Activated naive CD8-positive, alpha-beta T cell treated with anti-CD3 and anti-CD28 coated beads, Interleukin-2, amount 10 ng/mL, durations not matched to agents 7 days and 5 days (primary cell): ENCODE measurements around the gene C3orf22. TPM values are rescaled to one million over a fixed set of nuclear protein-coding genes. Genes with fewer than 3 reads are reported as not detected.
"Not testable (repeated sequence)": the region's sequence is repeated elsewhere in the genome, so short reads cannot be mapped to it uniquely, and the experiment has no call there.

Experiments used
- ATAC-seq: fragments of 150-1000 bp; cut with Tn5 transposase; one replicate; pipeline ENCODE4 v1.10.0; 2021; ENCODE audit warnings: low read depth, moderate library complexity
- POLR2A ChIA-PET: fragments of 350-600 bp; sonication (Branson Sonifier 250); formaldehyde crosslinking; loops from one replicate; lab custom pipeline; 2021; ENCODE audit warnings: antibody characterized with exemption; lab: Charles Lee
- DNase-seq: peaks from one replicate; pipeline ENCODE4 v3.0.0; 2021
- H3K27ac Mint-ChIP-seq: one replicate; pipeline ENCODE4 v1.8.0; 2022; ENCODE audit warnings: mild to moderate bottlenecking, mixed read lengths
- H3K27me3 Mint-ChIP-seq: one replicate; pipeline ENCODE4 v1.8.0; 2022; ENCODE audit warnings: mild to moderate bottlenecking, moderate library complexity, mixed read lengths
- H3K36me3 Mint-ChIP-seq: one replicate; pipeline ENCODE4 v1.8.0; 2021; ENCODE audit warnings: mild to moderate bottlenecking, mixed read lengths
- H3K4me1 Mint-ChIP-seq: one replicate; pipeline ENCODE4 v1.8.0; 2021; ENCODE audit warnings: mixed read lengths
- H3K4me3 Mint-ChIP-seq: one replicate; pipeline ENCODE4 v1.8.0; 2022; ENCODE audit warnings: mild to moderate bottlenecking, moderate library complexity, mixed read lengths
- H3K9me3 Mint-ChIP-seq: one replicate; pipeline ENCODE4 v1.8.0; 2021; ENCODE audit warnings: mixed read lengths
- total RNA-seq, 2 experiments: library from RNA; stranded (reverse); gene quantifications; one replicate each; pipeline ENCODE4 v1.2.3, GENCODE V29; 2021

Gene C3orf22, protein sequence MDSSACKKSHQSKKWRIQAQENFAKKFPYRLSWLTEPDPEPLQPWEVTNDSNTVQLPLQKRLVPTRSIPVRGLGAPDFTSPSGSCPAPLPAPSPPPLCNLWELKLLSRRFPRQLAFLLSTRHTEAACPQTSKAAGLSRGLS
- not detected for total RNA-seq

DNA sequence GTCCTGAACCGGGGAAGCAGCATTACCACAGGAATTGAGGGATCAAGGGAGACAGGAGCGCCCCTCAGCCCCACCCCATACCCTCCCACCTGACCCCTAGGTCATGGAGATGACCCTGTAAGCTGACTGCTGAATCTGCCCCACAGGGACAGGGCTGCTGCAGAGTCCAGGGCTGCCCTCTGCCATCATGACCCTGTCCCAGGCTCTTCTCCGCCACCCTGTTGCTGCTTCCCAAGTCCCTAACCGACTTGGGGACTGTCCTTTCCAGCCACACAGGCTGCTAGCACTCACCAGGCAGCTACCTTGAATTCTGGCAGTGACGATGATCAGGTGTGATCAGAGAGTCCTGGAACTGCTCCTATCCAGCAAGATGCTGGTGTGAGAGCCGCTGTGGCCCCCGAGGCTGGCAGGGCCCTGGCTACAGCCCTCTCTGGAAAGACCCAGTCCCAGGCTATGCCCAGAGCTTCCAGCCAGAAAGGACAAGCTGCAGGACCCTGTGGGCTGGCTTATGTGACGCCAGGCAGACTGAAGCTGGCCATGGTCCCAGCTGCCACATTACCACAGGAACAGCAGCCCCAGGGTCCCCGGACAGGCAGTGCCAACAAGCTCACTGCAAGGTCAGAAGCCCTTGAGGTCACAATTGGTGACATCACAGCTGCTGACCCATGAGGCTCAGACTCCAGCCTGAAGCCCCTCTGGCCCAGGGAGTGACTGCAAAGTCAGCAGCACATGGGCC is at the start of gene C3orf22:
Gene C3orf22 (minus strand): TSS at position 597 of the 736 bp plus-strand sequence. CDS start 5,542 bp downstream, outside the sequence.
- Mint-ChIP-seq H3K9me3 (no peaks in the 10 kb centered on the region), H3K27ac (no peak within 1 kb of the TSS), H3K27me3 (peaks cover 23% of the 10 kb centered on the region), H3K4me1 (no peaks in the 10 kb centered on the region), H3K36me3 (no peaks in the 10 kb centered on the region), H3K4me3 (no peak within 1 kb of the TSS)
- DNase-seq: peak; percentile 19
- no peak for ATAC-seq
- POLR2A ChIA-PET: no interaction called here

DNA sequence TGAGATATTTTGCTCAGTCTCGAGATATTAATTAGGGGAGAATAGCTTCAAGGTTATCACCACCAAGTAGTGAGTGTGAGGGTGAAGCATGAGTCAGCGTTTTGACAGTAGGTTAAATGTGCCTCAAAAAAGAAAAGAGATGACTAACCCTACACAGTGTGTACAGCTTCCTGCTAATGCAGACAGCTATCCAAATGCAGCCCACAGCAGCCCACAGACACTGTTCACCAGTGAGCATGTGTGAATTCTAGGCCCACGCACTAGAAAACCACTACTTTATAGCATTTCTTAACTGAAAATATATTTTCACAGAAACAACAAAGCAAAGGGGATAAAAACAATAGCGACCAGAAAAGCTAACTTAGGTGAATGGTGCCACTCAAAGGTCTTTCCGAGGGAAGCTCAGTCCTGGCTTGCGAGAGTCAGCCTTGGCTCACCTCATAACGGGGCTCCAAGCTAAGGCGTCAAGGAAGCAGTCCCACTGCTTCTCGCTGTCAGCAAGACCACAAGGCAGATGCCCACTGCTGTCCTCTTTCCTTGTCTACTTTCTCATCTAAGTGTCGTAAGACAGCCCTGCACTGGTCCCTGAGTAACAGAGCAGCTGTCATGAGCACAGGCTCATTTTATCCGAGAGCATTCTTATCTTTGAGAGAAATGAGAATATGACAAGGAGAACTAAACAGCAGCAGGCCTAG is 48.6 kb upstream of the C3orf22 start:
- H3K4me1 Mint-ChIP-seq: peaks cover 10% of the 10 kb centered on the region
- POLR2A ChIA-PET: interaction anchor here (0.6 kb wide), 1 partner anchor 95 kb away, joined by 3 read pairs; no protein-coding TSS in a partner anchor
- DNase-seq: no peak
- no peaks in the 10 kb centered on the region for H3K27me3 Mint-ChIP-seq
- H3K36me3 Mint-ChIP-seq: peaks cover 3% of the 10 kb centered on the region
- peak; percentile 72 for ATAC-seq
- H3K4me3 Mint-ChIP-seq: no peak overlapping the region
- no peak overlapping the region for H3K27ac Mint-ChIP-seq
- H3K9me3 Mint-ChIP-seq: no peaks in the 10 kb centered on the region

DNA sequence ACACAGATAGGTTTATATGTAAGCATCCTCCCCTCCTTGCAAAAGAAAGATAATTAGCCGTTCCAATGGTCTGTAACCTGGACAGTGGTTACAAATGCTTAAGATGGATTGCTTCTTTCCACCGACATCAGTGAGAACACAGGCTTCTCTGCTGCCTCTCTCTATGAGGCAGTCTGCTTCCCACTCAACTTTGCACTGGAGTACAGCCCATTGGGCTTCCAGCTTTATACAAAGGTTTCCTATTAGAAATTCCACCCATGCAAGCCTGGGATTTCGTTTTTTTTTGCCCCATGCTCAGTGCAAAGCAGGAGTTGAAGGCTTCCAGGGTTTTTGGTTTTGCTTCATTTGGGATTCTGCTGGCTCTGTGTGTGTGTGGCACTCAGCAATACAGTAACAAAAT is 47.3 kb upstream of the C3orf22 start:
- ATAC-seq: no peak
- Mint-ChIP-seq H3K27ac (no peak overlapping the region), H3K4me1 (peaks cover 6% of the 10 kb centered on the region), H3K9me3 (no peaks in the 10 kb centered on the region), H3K27me3 (peaks cover 5% of the 10 kb centered on the region), H3K4me3 (no peak overlapping the region), H3K36me3 (peaks cover 7% of the 10 kb centered on the region)
- POLR2A ChIA-PET: no interaction called here
- DNase-seq: no peak

- Mint-ChIP-seq H3K9me3 (no peaks in the 10 kb centered on the region), H3K4me1 (peaks cover 4% of the 10 kb centered on the region), H3K4me3 (no peak overlapping the region), H3K36me3 (peaks cover 7% of the 10 kb centered on the region), H3K27me3 (peaks cover 5% of the 10 kb centered on the region), H3K27ac (no peak overlapping the region)
- DNase-seq (no peak), ATAC-seq (no peak)
- POLR2A ChIA-PET: no interaction called here
These were observed 46.0 kb upstream of the C3orf22 start for GRCh38 chr3:126604691-126605090.

GRCh38 chr3:126599101-126599500 is 40.4 kb upstream of the C3orf22 start:
- H3K27me3 Mint-ChIP-seq: peaks cover 12% of the 10 kb centered on the region
- H3K27ac Mint-ChIP-seq: no peak overlapping the region
- POLR2A ChIA-PET: no interaction called here
- H3K36me3 Mint-ChIP-seq: peaks cover 7% of the 10 kb centered on the region
- H3K4me3 Mint-ChIP-seq: no peak overlapping the region
- no peaks in the 10 kb centered on the region for H3K4me1 Mint-ChIP-seq
- H3K9me3 Mint-ChIP-seq: peaks cover 3% of the 10 kb centered on the region
- DNase-seq (no peak), ATAC-seq (no peak)

DNA sequence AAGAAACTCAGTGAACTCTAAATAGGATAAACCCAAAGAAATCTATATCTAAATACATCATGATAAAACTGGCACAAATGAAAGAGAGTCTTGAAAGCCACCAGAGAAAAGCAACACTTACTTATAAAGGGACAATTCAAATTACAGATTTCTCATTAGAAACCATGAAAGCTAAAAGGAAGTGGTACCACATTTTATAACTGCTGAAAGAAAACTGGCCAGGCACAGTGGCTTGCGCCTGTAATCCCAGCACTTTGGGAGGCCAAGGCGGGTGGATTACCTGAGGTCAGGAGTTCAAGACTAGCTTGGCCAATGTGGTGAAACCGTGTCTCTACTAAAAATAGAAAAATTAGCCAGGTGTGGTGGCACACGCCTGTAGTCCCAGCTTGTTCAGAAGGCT is 36.7 kb upstream of the C3orf22 start:
- ATAC-seq, H3K27me3 Mint-ChIP-seq, H3K36me3 Mint-ChIP-seq, POLR2A ChIA-PET, H3K27ac Mint-ChIP-seq, H3K4me1 Mint-ChIP-seq, H3K4me3 Mint-ChIP-seq, DNase-seq: not testable (repeated sequence)
- peaks cover 14% of the 10 kb centered on the region for H3K9me3 Mint-ChIP-seq

GRCh38 chr3:126591515-126591914 is 32.8 kb upstream of the C3orf22 start:
- peaks cover 18% of the 10 kb centered on the region for H3K9me3 Mint-ChIP-seq
- H3K27ac Mint-ChIP-seq: not testable (repeated sequence)

DNA sequence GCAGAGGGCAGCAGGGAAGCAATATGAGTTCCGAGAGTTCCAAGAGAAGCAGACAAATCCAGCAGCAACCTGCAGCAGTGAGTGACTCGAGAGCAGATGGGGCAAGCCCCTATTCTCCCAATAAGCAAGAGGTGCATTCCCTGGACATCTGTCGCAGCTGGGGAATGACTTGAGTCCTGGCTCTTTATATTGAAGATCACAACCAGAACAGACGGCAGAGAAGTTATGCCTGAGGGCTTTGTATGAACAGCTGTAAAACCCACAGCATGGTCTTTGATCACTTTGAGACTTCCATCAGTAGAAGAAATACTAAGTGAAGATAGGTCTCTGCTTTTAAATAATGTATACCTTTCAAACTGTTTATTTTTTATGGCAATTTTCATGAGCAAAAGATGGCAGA is 23.6 kb upstream of the C3orf22 start:
- Mint-ChIP-seq H3K27me3 (peaks cover 15% of the 10 kb centered on the region), H3K4me3 (no peak overlapping the region), H3K9me3 (peaks cover 1% of the 10 kb centered on the region), H3K27ac (no peak overlapping the region), H3K36me3 (no peaks in the 10 kb centered on the region), H3K4me1 (no peaks in the 10 kb centered on the region)
- DNase-seq (no peak), ATAC-seq (no peak)
- POLR2A ChIA-PET: no interaction called here

More at GRCh38 chr3:126591515-126591914, 32.8 kb upstream of the C3orf22 start:
- H3K4me1 Mint-ChIP-seq, POLR2A ChIA-PET, DNase-seq, ATAC-seq, H3K36me3 Mint-ChIP-seq, H3K4me3 Mint-ChIP-seq: not testable (repeated sequence)
- peaks cover 13% of the 10 kb centered on the region for H3K27me3 Mint-ChIP-seq

DNA sequence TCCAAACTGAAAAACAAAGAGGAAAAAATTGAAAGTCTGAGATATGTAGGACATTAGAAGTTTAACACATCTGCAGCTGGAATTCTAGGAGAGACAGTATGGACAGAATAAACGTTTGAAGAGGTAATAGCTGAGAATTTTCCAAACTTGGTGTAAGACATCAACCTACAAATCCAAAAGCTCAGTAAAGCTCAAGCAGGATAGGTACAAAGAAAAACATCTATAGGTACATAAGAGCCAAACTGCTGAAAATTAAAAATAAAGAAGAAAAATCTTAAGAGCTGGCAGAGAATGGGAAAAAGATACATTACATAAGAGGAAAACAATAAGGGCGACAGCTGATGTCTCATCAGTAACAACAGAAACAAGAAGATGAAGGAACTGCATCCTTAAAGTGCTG is 22.8 kb upstream of the C3orf22 start:
- ATAC-seq: no peak
- POLR2A ChIA-PET: no interaction called here
- peaks cover 12% of the 10 kb centered on the region for H3K27me3 Mint-ChIP-seq
- no peak overlapping the region for H3K4me3 Mint-ChIP-seq
- H3K27ac Mint-ChIP-seq: no peak overlapping the region
- H3K9me3 Mint-ChIP-seq: no peaks in the 10 kb centered on the region
- H3K36me3 Mint-ChIP-seq: no peaks in the 10 kb centered on the region
- no peak for DNase-seq
- H3K4me1 Mint-ChIP-seq: no peaks in the 10 kb centered on the region

GRCh38 chr3:126580746-126581145 is 22.0 kb upstream of the C3orf22 start:
- POLR2A ChIA-PET: no interaction called here
- no peaks in the 10 kb centered on the region for H3K9me3 Mint-ChIP-seq
- no peak for DNase-seq
- no peak for ATAC-seq
- H3K27ac Mint-ChIP-seq: no peak overlapping the region
- H3K4me3 Mint-ChIP-seq: no peak overlapping the region
- H3K4me1 Mint-ChIP-seq: no peaks in the 10 kb centered on the region
- no peaks in the 10 kb centered on the region for H3K36me3 Mint-ChIP-seq
- peaks cover 12% of the 10 kb centered on the region for H3K27me3 Mint-ChIP-seq

DNA sequence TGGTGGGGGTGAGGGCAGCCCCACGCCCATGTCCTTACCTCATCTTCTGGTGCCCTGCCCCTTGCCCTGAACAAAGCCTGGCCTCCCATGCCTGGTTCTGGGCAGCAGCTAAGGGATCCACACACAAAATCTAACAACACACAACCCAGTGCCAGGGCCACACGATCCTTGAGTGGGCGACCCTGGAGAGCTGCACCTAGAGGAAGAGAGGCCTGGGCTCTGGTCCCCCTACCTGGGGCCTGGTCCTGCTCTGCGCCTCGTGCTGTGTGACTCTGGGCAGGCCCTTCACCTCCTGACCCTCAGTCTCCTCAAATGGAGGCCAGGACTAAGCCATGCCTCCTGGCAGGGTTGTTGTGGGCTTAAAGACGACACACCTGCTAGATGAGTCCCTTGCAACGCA is 20.0 kb upstream of the C3orf22 start:
- Mint-ChIP-seq H3K9me3 (no peaks in the 10 kb centered on the region), H3K36me3 (no peaks in the 10 kb centered on the region), H3K27ac (no peak overlapping the region), H3K4me3 (no peak overlapping the region), H3K4me1 (no peaks in the 10 kb centered on the region), H3K27me3 (peaks cover 2% of the 10 kb centered on the region)
- POLR2A ChIA-PET: no interaction called here
- DNase-seq (no peak), ATAC-seq (no peak)

DNA sequence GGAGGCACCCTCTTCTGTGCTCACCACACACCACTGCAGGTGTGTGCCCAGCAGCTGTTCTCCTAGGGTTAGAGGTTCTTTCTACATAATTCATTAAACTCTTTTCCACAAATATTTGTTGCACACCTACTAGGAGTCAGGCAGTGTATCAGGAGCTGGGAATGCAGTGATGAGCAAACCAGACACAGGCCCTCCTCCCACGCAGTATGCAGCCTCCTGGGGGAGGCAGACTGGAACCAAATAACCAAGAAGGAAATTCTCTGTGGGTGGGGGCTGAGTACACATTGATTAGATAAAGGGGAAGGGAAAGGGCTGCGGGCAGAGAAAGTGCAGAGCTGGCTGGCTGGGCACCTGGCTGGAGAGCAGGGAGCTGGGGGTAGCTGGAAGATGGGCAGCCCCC is 18.5 kb upstream of the C3orf22 start:
- H3K27ac Mint-ChIP-seq: no peak overlapping the region

DNA sequence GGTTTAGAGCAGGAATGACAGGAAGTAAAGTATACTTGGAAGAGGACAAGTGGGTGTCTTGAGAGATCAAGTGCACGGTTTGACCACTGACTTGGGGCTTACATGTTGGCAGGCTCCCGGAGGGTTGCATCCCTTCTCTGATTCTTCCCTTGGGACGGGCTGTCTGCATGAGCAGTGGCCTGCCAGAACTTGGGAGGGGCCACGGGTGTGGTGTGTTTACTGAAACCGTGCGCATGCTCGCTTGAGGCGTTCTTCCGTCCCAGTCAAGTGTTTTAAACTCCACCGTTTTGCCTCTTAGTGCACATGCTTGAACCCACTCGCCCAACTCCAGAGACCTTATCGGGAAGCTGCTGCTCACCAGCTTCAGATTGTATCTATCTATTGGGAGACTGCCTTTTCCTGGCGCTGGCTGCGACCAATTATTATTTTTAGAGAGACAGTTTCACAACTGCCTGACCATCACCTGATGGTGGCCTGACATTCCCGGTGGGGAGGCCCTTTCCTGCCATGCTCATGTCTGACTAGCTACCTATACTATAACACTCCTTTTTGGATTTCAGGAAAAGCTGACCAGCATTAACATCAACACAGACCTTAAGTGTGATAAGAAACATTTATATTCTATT is 14.9 kb upstream of the C3orf22 start:
- POLR2A ChIA-PET: no interaction called here
- no peak overlapping the region for H3K4me3 Mint-ChIP-seq
- no peak for ATAC-seq
- peaks cover under 1% of the 10 kb centered on the region for H3K27me3 Mint-ChIP-seq
- H3K4me1 Mint-ChIP-seq: no peaks in the 10 kb centered on the region
- no peak overlapping the region for H3K27ac Mint-ChIP-seq
- H3K9me3 Mint-ChIP-seq: no peaks in the 10 kb centered on the region
- DNase-seq: no peak
- H3K36me3 Mint-ChIP-seq: no peaks in the 10 kb centered on the region

More for the DNA sequence above, 18.5 kb upstream of the C3orf22 start:
- Mint-ChIP-seq H3K4me3 (no peak overlapping the region), H3K36me3 (no peaks in the 10 kb centered on the region), H3K9me3 (no peaks in the 10 kb centered on the region), H3K27me3 (peaks cover 2% of the 10 kb centered on the region), H3K4me1 (no peaks in the 10 kb centered on the region)
- DNase-seq (no peak), ATAC-seq (no peak)
- POLR2A ChIA-PET: no interaction called here
